CD14-positive monocyte (primary cell): ENCODE measurements around the gene CTNNA3. TPM values are rescaled to one million over a fixed set of nuclear protein-coding genes. Genes with fewer than 3 reads are reported as not detected.

Source experiments
- DNase-seq, 3 donors: peaks; one replicate each; pipeline ENCODE4 v3.0.0-alpha.2; 2011 to 2022
- H2AFZ ChIP-seq: 2 replicates; pipeline ENCODE4 v1.6.0; 2012; ENCODE audit warnings: mild to moderate bottlenecking, low read depth, low read length, inconsistent platforms; ENCODE audit not compliant: insufficient read depth, poor library complexity, severe bottlenecking
- H3K27ac ChIP-seq, 2 donors: 1 replicate in 1 of 2; 2 replicates in 1 of 2; pipeline ENCODE4 v1.5.1; 2012 to 2013; ENCODE audit warnings: low read length in 2 of 2, control low read depth in 1 of 2, inconsistent platforms in 1 of 2, low read depth in 1 of 2, mild to moderate bottlenecking in 1 of 2
- H3K27me3 ChIP-seq, 2 donors: one replicate each; pipeline versions ENCODE4 v1.6.0 to v1.6.1; 2011 to 2013; ENCODE audit warnings: low read length in 2 of 2; ENCODE audit not compliant: control insufficient read depth in 2 of 2, insufficient read depth in 2 of 2
- H3K36me3 ChIP-seq, 2 donors: replicated peaks in 1 of 2; 1 replicate in 1 of 2; 2 replicates in 1 of 2; pipeline versions ENCODE4 v1.5.1 to v1.6.1; 2012 to 2013; ENCODE audit warnings: low read length in 2 of 2, control low read depth in 1 of 2, inconsistent platforms in 1 of 2, mild to moderate bottlenecking in 1 of 2; ENCODE audit not compliant: insufficient read depth in 2 of 2, control insufficient read depth in 1 of 2
- H3K4me1 ChIP-seq, 2 donors: 1 replicate in 1 of 2; 2 replicates in 1 of 2; pipeline versions ENCODE4 v1.5.1 to v1.6.1; 2012 to 2013; ENCODE audit warnings: low read length in 2 of 2, control low read depth in 1 of 2, inconsistent platforms in 1 of 2, mild to moderate bottlenecking in 1 of 2, moderate library complexity in 1 of 2; ENCODE audit not compliant: insufficient read depth in 2 of 2, control insufficient read depth in 1 of 2
- H3K4me2 ChIP-seq: replicated peaks from 2 replicates; pipeline ENCODE3; 2012; ENCODE audit warnings: low read length, moderate library complexity, mild to moderate bottlenecking; ENCODE audit not compliant: poor library complexity, severe bottlenecking; ENCODE audit errors: extremely low read depth
- H3K4me3 ChIP-seq, 3 experiments: fragments of 200-600 bp in 1 of 3; sonication (generic) in 1 of 3; replicated peaks in 1 of 3; 1 replicate in 2 of 3; 2 replicates in 1 of 3; pipeline ENCODE4 v1.5.1; 2011 to 2013; ENCODE audit warnings: low read length in 3 of 3, mild to moderate bottlenecking in 3 of 3, control low read depth in 2 of 3, low read depth in 2 of 3, inconsistent platforms in 1 of 3, moderate library complexity in 1 of 3
- H3K79me2 ChIP-seq: 2 replicates; pipeline ENCODE4 v1.6.0; 2012; ENCODE audit warnings: mild to moderate bottlenecking, control low read depth, inconsistent platforms, low read length, moderate library complexity; ENCODE audit not compliant: insufficient read depth
- H3K9ac ChIP-seq: 2 replicates; pipeline ENCODE4 v1.6.0; 2017; ENCODE audit warnings: low read length, mild to moderate bottlenecking; ENCODE audit not compliant: insufficient read depth, poor library complexity, severe bottlenecking
- H3K9me3 ChIP-seq, 2 donors: replicated peaks in 1 of 2; 1 replicate in 1 of 2; 2 replicates in 1 of 2; pipeline versions ENCODE4 v1.5.1 to v1.6.1; 2012 to 2013; ENCODE audit warnings: low read length in 2 of 2, control low read depth in 1 of 2; ENCODE audit not compliant: control insufficient read depth in 1 of 2, insufficient read depth in 1 of 2
- H4K20me1 ChIP-seq: 2 replicates; pipeline ENCODE4 v1.6.0; 2012; ENCODE audit warnings: mild to moderate bottlenecking, low read length, control low read depth, moderate library complexity; ENCODE audit not compliant: insufficient read depth
- H3K27ac Mint-ChIP-seq, 7 donors: one replicate each; pipeline ENCODE4 v1.8.0; 2020; ENCODE audit warnings: mild to moderate bottlenecking in 7 of 7, mixed read lengths in 7 of 7, moderate library complexity in 6 of 7, inconsistent platforms in 2 of 7
- H3K27me3 Mint-ChIP-seq, 3 donors: one replicate each; pipeline ENCODE4 v1.8.0; 2021 to 2022; ENCODE audit warnings: low read depth in 3 of 3, mild to moderate bottlenecking in 3 of 3, mixed read lengths in 3 of 3, moderate library complexity in 3 of 3, inconsistent platforms in 1 of 3
- H3K36me3 Mint-ChIP-seq, 2 donors: one replicate each; pipeline ENCODE4 v1.8.0; 2020; ENCODE audit warnings: mixed read lengths in 2 of 2, inconsistent platforms in 1 of 2, mild to moderate bottlenecking in 1 of 2
- H3K4me1 Mint-ChIP-seq: one replicate; pipeline ENCODE4 v1.8.0; 2020; ENCODE audit warnings: mild to moderate bottlenecking, mixed read lengths
- H3K4me3 Mint-ChIP-seq, 2 donors: one replicate each; pipeline ENCODE4 v1.8.0; 2020; ENCODE audit warnings: mild to moderate bottlenecking in 2 of 2, mixed read lengths in 2 of 2, moderate library complexity in 1 of 2
- H3K9me3 Mint-ChIP-seq, 7 donors: one replicate each; pipeline ENCODE4 v1.8.0; 2020 to 2022; ENCODE audit warnings: mixed read lengths in 7 of 7, mild to moderate bottlenecking in 6 of 7, moderate library complexity in 6 of 7, inconsistent platforms in 2 of 7
- CTCF ChIP-seq: fragments of 200-600 bp; IDR thresholded peaks from one replicate; pipeline ENCODE4 v1.8.0; 2022; ENCODE audit warnings: antibody characterized with exemption, mild to moderate bottlenecking
- WGBS: methylation state at CpG from one replicate; pipeline ENCODE4 v1.1.5; 2013; ENCODE audit warnings: missing lambda C conversion rate; ENCODE audit not compliant: insufficient coverage; 5-methylcytosine and 5-hydroxymethylcytosine counted together
- intact Hi-C, 2 donors: fragments of 100-400 bp; cut with micrococcal nuclease; formaldehyde crosslinking; loops; one replicate each; pipeline versions ENCODE4 v1.15.0 to v1.15.1; 2023
- polyA plus RNA-seq, 3 donors: library from polyadenylated mRNA; depleted of rRNA in 1 of 3; unstranded in 2 of 3; stranded (reverse) in 1 of 3; fragments of 300-500 nt in 2 of 3; fragments of >200 nt in 1 of 3; fragmentation: Illumina TruSeq in 2 of 3; gene quantifications; 1 replicate in 2 of 3; 2 replicates in 1 of 3; pipeline ENCODE4 v1.2.3, GENCODE V29; 2012 to 2021

The CTNNA3 gene
- polyA plus RNA-seq, 3 donors, result not detected

GRCh38 chr10:67492317-67493019 is 203.5 kb downstream of the CTNNA3 start:
- Mint-ChIP-seq H3K27me3 (peaks cover 0 to 2% (median 0%) of the 10 kb centered on the region in 3 donors), H3K4me1 (no peaks in the 10 kb centered on the region), H3K9me3 (peaks cover 0 to 5% (median 1%) of the 10 kb centered on the region in 7 donors), H3K36me3 (no peaks in the 10 kb centered on the region), H3K27ac (no peak overlapping the region), H3K4me3 (no peak overlapping the region)
- Histone ChIP-seq H3K4me2 (no peak overlapping the region), H3K36me3 (no peaks in the 10 kb centered on the region), H3K79me2 (no peaks in the 10 kb centered on the region), H3K4me1 (no peaks in the 10 kb centered on the region), H3K9ac (no peak overlapping the region), H3K9me3 (peaks cover 0 to 3% of the 10 kb centered on the region in 2 donors), H3K27me3 (no peaks in the 10 kb centered on the region), H2AFZ (no peak overlapping the region), H3K27ac (no peak overlapping the region), H3K4me3 (no peak overlapping the region), H4K20me1 (no peaks in the 10 kb centered on the region)
- no peak for TF ChIP-seq CTCF
- no CpG with 5 or more reads among the region's 2 CpGs for WGBS
- DNase-seq, result no peak
- intact Hi-C loops, result no loop called here

- DNase-seq, result no peak
- H3K27me3 ChIP-seq, result no peaks in the 10 kb centered on the region
- no peak for TF ChIP-seq CTCF
- H3K79me2 ChIP-seq, result no peaks in the 10 kb centered on the region
- WGBS, result 42% methylated on average over 2 of the region's 6 CpGs
- H3K4me1 ChIP-seq, result no peaks in the 10 kb centered on the region
- no peak overlapping the region for H3K4me3 ChIP-seq
- H3K27ac ChIP-seq, result no peak overlapping the region
- Mint-ChIP-seq H3K9me3 (peaks cover 0 to 9% (median 2%) of the 10 kb centered on the region in 7 donors), H3K27me3 (peaks cover 0 to 2% (median 0%) of the 10 kb centered on the region in 3 donors), H3K27ac (no peak overlapping the region), H3K4me1 (no peaks in the 10 kb centered on the region), H3K4me3 (no peak overlapping the region), H3K36me3 (no peaks in the 10 kb centered on the region)
- H2AFZ ChIP-seq, result no peak overlapping the region
- H3K9ac ChIP-seq, result no peak overlapping the region
- H4K20me1 ChIP-seq, result no peaks in the 10 kb centered on the region
- no peak overlapping the region for H3K4me2 ChIP-seq
- H3K9me3 ChIP-seq, result peaks cover 0 to 3% of the 10 kb centered on the region in 2 donors
- intact Hi-C loops, result no loop called here
- H3K36me3 ChIP-seq, result no peaks in the 10 kb centered on the region
These were observed 207.9 kb downstream of the CTNNA3 start for GRCh38 chr10:67487906-67488619.
